Measurements from ENCODE around the gene FRS2.

The FRS2 gene

GRCh38 chr12:69474456-69474855 lies 4.3 kb downstream of the FRS2 start:
- peaks cover 3% of the 10 kb centered on the region for H3K36me3 ChIP-seq
- no peaks in the 10 kb centered on the region for H3K27me3 ChIP-seq (ENCODE audit: insufficient read depth, low read depth, severe bottlenecking)
- TF ChIP-seq CTCF (IDR thresholded peaks at IDR 0.05; ENCODE audit: low read depth, low read length): no peak
- no peaks in the 10 kb centered on the region for H3K9me3 ChIP-seq (ENCODE audit: severe bottlenecking)
- no peak overlapping the region for H3K27ac ChIP-seq
- H3K4me3 ChIP-seq (ENCODE audit: low read depth, low read length): no peak overlapping the region
- DNase-seq: no peak

GRCh38 chr12:69475237-69475975 lies 5.2 kb downstream of the FRS2 start:
- H3K4me3 ChIP-seq (ENCODE audit: low read depth, low read length): no peak overlapping the region
- DNase-seq: peak; percentile 43
- H3K27me3 ChIP-seq (ENCODE audit: insufficient read depth, low read depth, severe bottlenecking): no peaks in the 10 kb centered on the region
- peaks cover under 1% of the 10 kb centered on the region for H3K36me3 ChIP-seq
- no peak for TF ChIP-seq CTCF (IDR thresholded peaks at IDR 0.05; ENCODE audit: low read depth, low read length)
- no peaks in the 10 kb centered on the region for H3K9me3 ChIP-seq (ENCODE audit: severe bottlenecking)
- no peak overlapping the region for H3K27ac ChIP-seq

- DNase-seq: no peak
- Histone ChIP-seq H3K27ac (no peak overlapping the region), H3K36me3 (no peaks in the 10 kb centered on the region; the same call in 1 of the 2 replicates), H3K9me3 (ENCODE audit: severe bottlenecking) (no peaks in the 10 kb centered on the region), H3K27me3 (ENCODE audit: insufficient read depth, low read depth, severe bottlenecking) (no peaks in the 10 kb centered on the region), H3K4me3 (ENCODE audit: low read depth, low read length) (no peak overlapping the region)
- no peak for TF ChIP-seq CTCF (IDR thresholded peaks at IDR 0.05; ENCODE audit: low read depth, low read length)
Observed at GRCh38 chr12:69476276-69477017, 6.3 kb downstream of the FRS2 start.

- Histone ChIP-seq H3K4me3 (ENCODE audit: low read depth, low read length) (no peak overlapping the region), H3K27ac (no peak overlapping the region), H3K9me3 (ENCODE audit: severe bottlenecking) (no peaks in the 10 kb centered on the region), H3K36me3 (no peaks in the 10 kb centered on the region; the same call in 1 of the 2 replicates), H3K27me3 (ENCODE audit: insufficient read depth, low read depth, severe bottlenecking) (no peaks in the 10 kb centered on the region)
- no peak for TF ChIP-seq CTCF (IDR thresholded peaks at IDR 0.05; ENCODE audit: low read depth, low read length)
- DNase-seq: no peak
Observed at GRCh38 chr12:69479675-69480074, 9.5 kb downstream of the FRS2 start.

- H3K4me3 ChIP-seq (ENCODE audit: low read depth, low read length): no peak overlapping the region
- H3K27me3 ChIP-seq (ENCODE audit: insufficient read depth, low read depth, severe bottlenecking): no peaks in the 10 kb centered on the region
- DNase-seq: no peak
- H3K27ac ChIP-seq: no peak overlapping the region
- no peak for TF ChIP-seq CTCF (IDR thresholded peaks at IDR 0.05; ENCODE audit: low read depth, low read length)
- no peaks in the 10 kb centered on the region; the same call in 1 of the 2 replicates for H3K36me3 ChIP-seq
- no peaks in the 10 kb centered on the region for H3K9me3 ChIP-seq (ENCODE audit: severe bottlenecking)
Observed at GRCh38 chr12:69480698-69481097, 10.5 kb downstream of the FRS2 start.
